Peyer's patch (tissue), 4 donors: Measurements from ENCODE around the gene CORO1C. TPM values are rescaled to one million over a fixed set of nuclear protein-coding genes. Genes with fewer than 3 reads are reported as not detected.

Experiments used
- DNase-seq, 3 donors: peaks; one replicate each; pipeline ENCODE4 v3.0.0-alpha.2; 2017 to 2019
- H3K27ac ChIP-seq, 4 donors: fragments of 200-600 bp; sonication (generic); one replicate each; pipeline ENCODE4 v1.5.1; 2016 to 2019
- H3K27me3 ChIP-seq, 2 donors: fragments of 200-600 bp; sonication (generic); one replicate each; pipeline ENCODE4 v1.5.1; 2019
- H3K36me3 ChIP-seq, 3 donors: fragments of 200-600 bp; sonication (generic); one replicate each; pipeline ENCODE4 v1.5.1; 2016 to 2019
- H3K4me1 ChIP-seq, 4 donors: fragments of 200-600 bp; sonication (generic); one replicate each; pipeline ENCODE4 v1.5.1; 2016 to 2019
- H3K4me3 ChIP-seq, 4 donors: fragments of 200-600 bp; sonication (generic); 1 replicate in 3 of 4; 2 replicates in 1 of 4; pipeline ENCODE4 v1.5.1; 2016 to 2019; ENCODE audit warnings: mild to moderate bottlenecking in 1 of 4
- H3K9me3 ChIP-seq, 4 donors: fragments of 200-600 bp; sonication (generic); one replicate each; pipeline ENCODE4 v1.5.1; 2016 to 2019; ENCODE audit warnings: mild to moderate bottlenecking in 1 of 4
- CTCF ChIP-seq, 6 experiments: fragments of 450-650 bp in 4 of 6; fragments of 200-600 bp in 2 of 6; sonication (generic) in 1 of 6; IDR thresholded peaks; one replicate each; pipeline ENCODE4 v1.5.1; 2017 to 2019; ENCODE audit warnings: antibody characterized with exemption in 6 of 6, mild to moderate bottlenecking in 3 of 6, moderate library complexity in 1 of 6
- POLR2A ChIP-seq, 2 donors: fragments of 450-650 bp; IDR thresholded peaks; one replicate each; pipeline ENCODE4 v1.5.1; 2017; ENCODE audit warnings: antibody characterized with exemption in 2 of 2, mild to moderate bottlenecking in 2 of 2, moderate library complexity in 2 of 2
- total RNA-seq, 4 donors: library from RNA; depleted of rRNA; stranded (reverse); fragments of >200 nt; gene quantifications; one replicate each; pipeline ENCODE4 v1.1.0, GENCODE V29; 2016

The CORO1C gene
- total RNA-seq, 4 donors from 2014 or later = 76.3 to 144 (median 87.4) TPM

- no peak for DNase-seq
- no peaks in the 10 kb centered on the region for H3K9me3 ChIP-seq
- TF ChIP-seq POLR2A (IDR thresholded peaks at IDR 0.05) (no peak), CTCF (IDR thresholded peaks at IDR 0.05) (no peak)
- no peak overlapping the region for H3K4me3 ChIP-seq
- no peak overlapping the region for H3K27ac ChIP-seq
- no peaks in the 10 kb centered on the region for H3K27me3 ChIP-seq
- peaks cover 0 to 56% (median 0%) of the 10 kb centered on the region in 3 donors for H3K36me3 ChIP-seq
- H3K4me1 ChIP-seq = peaks cover 0 to 3% (median 0%) of the 10 kb centered on the region in 4 donors
Measured at GRCh38 chr12:108645686-108646599, 85.4 kb downstream of the CORO1C start.

GRCh38 chr12:108644811-108645120, 86.6 kb downstream of the CORO1C start:
- no peaks in the 10 kb centered on the region for H3K9me3 ChIP-seq
- H3K27me3 ChIP-seq = no peaks in the 10 kb centered on the region
- no peak for DNase-seq
- H3K27ac ChIP-seq = no peak overlapping the region
- H3K36me3 ChIP-seq = peaks cover 0 to 48% (median 0%) of the 10 kb centered on the region in 3 donors
- peaks cover 0 to 3% (median 0%) of the 10 kb centered on the region in 4 donors for H3K4me1 ChIP-seq
- no peak overlapping the region for H3K4me3 ChIP-seq
- TF ChIP-seq POLR2A (IDR thresholded peaks at IDR 0.05) (no peak), CTCF (IDR thresholded peaks at IDR 0.05) (no peak)

GRCh38 chr12:108643941-108644810, 87.1 kb downstream of the CORO1C start:
- H3K4me3 ChIP-seq = no peak overlapping the region
- TF ChIP-seq POLR2A (IDR thresholded peaks at IDR 0.05) (no peak), CTCF (IDR thresholded peaks at IDR 0.05) (no peak)
- H3K4me1 ChIP-seq = peaks cover 0 to 3% (median 0%) of the 10 kb centered on the region in 4 donors
- H3K27ac ChIP-seq = peak overlapping the region in 1 of 4 donors; percentile 43
- H3K36me3 ChIP-seq = peaks cover 0 to 42% (median 0%) of the 10 kb centered on the region in 3 donors
- H3K9me3 ChIP-seq = no peaks in the 10 kb centered on the region
- H3K27me3 ChIP-seq = no peaks in the 10 kb centered on the region
- no peak for DNase-seq

GRCh38 chr12:108642899-108643654, 88.2 kb downstream of the CORO1C start:
- TF ChIP-seq POLR2A (IDR thresholded peaks at IDR 0.05) = no peak
- no peak for TF ChIP-seq CTCF (IDR thresholded peaks at IDR 0.05)
- peak overlapping the region in 1 of 4 donors; percentile 43 for H3K27ac ChIP-seq
- peaks cover 0 to 31% (median 0%) of the 10 kb centered on the region in 3 donors for H3K36me3 ChIP-seq
- no peak overlapping the region for H3K4me3 ChIP-seq
- no peaks in the 10 kb centered on the region for H3K27me3 ChIP-seq
- H3K9me3 ChIP-seq = no peaks in the 10 kb centered on the region
- no peak for DNase-seq
- H3K4me1 ChIP-seq = peaks cover 0 to 3% (median under 1%) of the 10 kb centered on the region in 4 donors

- Histone ChIP-seq H3K4me3 (no peak overlapping the region), H3K36me3 (peaks cover 0 to 24% (median 0%) of the 10 kb centered on the region in 3 donors), H3K9me3 (no peaks in the 10 kb centered on the region), H3K27ac (peak overlapping the region in 1 of 4 donors; percentile 47), H3K27me3 (no peaks in the 10 kb centered on the region), H3K4me1 (peaks cover 0 to 8% (median 4%) of the 10 kb centered on the region in 4 donors)
- no peak for DNase-seq
- TF ChIP-seq POLR2A (IDR thresholded peaks at IDR 0.05) (no peak), CTCF (IDR thresholded peaks at IDR 0.05) (no peak)
Measured at GRCh38 chr12:108642269-108642870, 88.9 kb downstream of the CORO1C start.
